Raji (cell line): ENCODE measurements around the gene SRGAP3.

ENCODE experiments used
- POLR2A ChIP-seq: IDR thresholded peaks from 2 replicates; pipeline ENCODE4 v1.6.1; 2011; ENCODE audit warnings: low read depth, low read length, control low read depth; ENCODE audit not compliant: insufficient read depth

SRGAP3 gene

GRCh38 chr3:9216736-9217135 is 32.7 kb downstream of the SRGAP3 start:
- no peak for TF ChIP-seq POLR2A

- no peak for TF ChIP-seq POLR2A
Measured at GRCh38 chr3:9214599-9214998, 34.8 kb downstream of the SRGAP3 start.

GRCh38 chr3:9214185-9214584 is 35.3 kb downstream of the SRGAP3 start:
- TF ChIP-seq POLR2A = no peak

GRCh38 chr3:9213019-9213634 is 36.3 kb downstream of the SRGAP3 start:
- no peak for TF ChIP-seq POLR2A

- no peak for TF ChIP-seq POLR2A
Measured at GRCh38 chr3:9211155-9211950, 38.1 kb downstream of the SRGAP3 start.

- TF ChIP-seq POLR2A = no peak
Measured at GRCh38 chr3:9209777-9210176, 39.7 kb downstream of the SRGAP3 start.

GRCh38 chr3:9208605-9209152 is 40.8 kb downstream of the SRGAP3 start:
- no peak for TF ChIP-seq POLR2A

- no peak for TF ChIP-seq POLR2A
Measured at GRCh38 chr3:9207116-9207763, 42.2 kb downstream of the SRGAP3 start.

GRCh38 chr3:9206287-9206686 is 43.2 kb downstream of the SRGAP3 start:
- TF ChIP-seq POLR2A = no peak

GRCh38 chr3:9205345-9206143 is 43.9 kb downstream of the SRGAP3 start:
- TF ChIP-seq POLR2A = no peak

- no peak for TF ChIP-seq POLR2A
Measured at GRCh38 chr3:9204253-9204992, 45.0 kb downstream of the SRGAP3 start.

GRCh38 chr3:9203317-9203716 is 46.1 kb downstream of the SRGAP3 start:
- no peak for TF ChIP-seq POLR2A

- TF ChIP-seq POLR2A = no peak
Measured at GRCh38 chr3:9202546-9202945, 46.9 kb downstream of the SRGAP3 start.

- TF ChIP-seq POLR2A = no peak
Measured at GRCh38 chr3:9201955-9202354, 47.5 kb downstream of the SRGAP3 start.

GRCh38 chr3:9201266-9201665 is 48.2 kb downstream of the SRGAP3 start:
- TF ChIP-seq POLR2A = no peak

GRCh38 chr3:9199775-9200174 is 49.7 kb downstream of the SRGAP3 start:
- TF ChIP-seq POLR2A = no peak
